CD4-positive, alpha-beta T cell treated with Interleukin-2 at 100 ng/mL for 4 hours (primary cell): ENCODE data around the gene UBR4.
A peak's percentile ranks its signal among the peaks of the same experiment; 100 is the strongest.
"Not testable (repeated sequence)": the region's sequence is repeated elsewhere in the genome, so short reads cannot be mapped to it uniquely, and the experiment has no call there.

ENCODE experiments used
- DNase-seq: peaks from one replicate; pipeline ENCODE4 v3.0.0-alpha.2; 2020; ENCODE audit warnings: low spot score

Gene UBR4

DNA sequence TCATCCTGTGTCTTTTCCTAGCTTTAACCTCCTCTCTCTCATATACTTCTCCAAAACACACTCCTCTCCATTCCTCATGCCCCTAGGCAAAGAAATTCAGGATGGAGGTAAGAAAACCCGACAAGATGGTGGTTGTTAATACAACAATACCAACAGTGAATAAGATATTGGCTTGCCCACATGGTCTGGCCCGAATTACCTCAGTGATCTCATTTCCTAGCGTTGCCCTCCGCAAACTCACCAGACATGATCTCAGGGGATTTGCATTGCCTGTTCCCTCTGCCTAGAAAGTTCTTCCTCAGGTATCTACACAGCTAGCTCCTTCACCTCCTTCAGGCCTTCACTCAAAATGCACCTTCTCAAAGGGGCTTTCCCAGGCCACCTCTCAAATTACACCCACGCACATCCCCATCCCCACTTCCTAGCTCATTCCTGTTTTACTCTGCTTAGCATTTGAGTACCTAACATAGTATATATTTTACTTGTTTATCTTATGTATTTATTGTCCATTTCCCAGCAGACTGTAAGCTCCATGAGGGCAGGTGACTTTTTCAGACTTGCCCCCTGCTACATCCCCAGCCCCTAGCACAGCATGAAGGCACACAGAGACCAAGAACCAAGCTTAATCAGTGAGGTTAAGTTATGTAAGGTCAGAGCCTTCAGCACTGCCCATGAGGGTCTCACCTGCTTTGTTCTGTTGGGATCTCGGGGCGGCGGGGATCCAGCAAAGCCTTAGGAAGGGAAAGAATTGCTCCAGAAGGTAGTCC is 10.2 kb upstream of the UBR4 start:
- DNase-seq, result no peak

DNA sequence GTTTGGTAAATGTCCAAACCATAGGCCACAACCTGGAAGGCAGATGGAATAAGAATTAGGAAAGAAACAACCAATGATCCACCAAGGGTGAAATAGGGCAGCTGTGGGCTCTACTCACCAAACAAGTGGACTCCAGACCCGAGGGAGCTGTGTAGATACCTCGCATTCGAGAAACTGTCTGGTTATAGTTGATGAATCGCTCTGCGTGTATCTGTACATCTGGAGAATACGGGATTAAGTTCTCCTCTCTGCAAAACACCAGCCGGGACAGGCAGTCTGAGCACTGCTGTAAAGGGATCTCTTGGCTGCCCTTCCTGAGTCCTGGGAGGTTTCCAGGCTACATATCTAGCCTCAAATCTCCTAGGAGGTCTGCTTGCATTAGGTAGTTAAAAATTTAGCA is 9.4 kb upstream of the UBR4 start:
- no peak for DNase-seq

DNA sequence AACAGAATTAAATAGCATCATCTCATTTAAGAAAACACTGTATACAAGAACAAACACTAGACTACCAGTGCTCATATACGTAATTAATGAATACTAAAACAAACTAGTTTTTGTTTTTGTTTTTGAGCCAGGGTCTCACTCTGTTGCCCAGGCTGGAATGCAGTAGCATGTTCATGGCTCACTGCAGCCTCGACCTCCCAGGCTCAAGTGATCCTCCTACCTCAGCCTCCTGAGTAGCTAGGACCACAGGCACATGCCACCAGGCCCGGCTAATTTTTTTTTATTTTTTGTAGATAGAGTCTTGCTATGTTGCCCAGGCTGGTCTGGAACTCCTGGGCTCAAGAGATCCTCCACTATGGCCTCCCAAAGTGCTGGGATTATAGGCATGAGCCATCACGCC is 6.5 kb upstream of the UBR4 start:
- DNase-seq, result not testable (repeated sequence)

DNA sequence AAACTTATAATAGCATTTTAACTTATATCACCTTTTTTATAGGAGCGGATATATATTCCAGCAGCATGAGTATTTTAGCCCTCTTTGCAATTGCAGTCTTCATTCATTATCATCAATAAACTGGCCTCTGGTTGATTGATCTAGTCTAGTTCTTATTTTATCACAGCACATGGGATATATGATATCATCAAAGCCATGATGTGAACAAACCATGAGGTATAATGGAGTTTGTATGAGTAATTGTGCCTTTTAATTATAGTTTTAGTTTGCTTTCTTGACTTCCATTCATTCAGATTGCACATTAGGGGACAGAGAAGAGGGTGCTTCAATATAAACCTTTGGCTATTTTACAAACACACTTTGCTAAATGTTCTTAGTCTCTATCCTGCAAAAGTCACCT is 3.5 kb upstream of the UBR4 start:
- no peak for DNase-seq

DNA sequence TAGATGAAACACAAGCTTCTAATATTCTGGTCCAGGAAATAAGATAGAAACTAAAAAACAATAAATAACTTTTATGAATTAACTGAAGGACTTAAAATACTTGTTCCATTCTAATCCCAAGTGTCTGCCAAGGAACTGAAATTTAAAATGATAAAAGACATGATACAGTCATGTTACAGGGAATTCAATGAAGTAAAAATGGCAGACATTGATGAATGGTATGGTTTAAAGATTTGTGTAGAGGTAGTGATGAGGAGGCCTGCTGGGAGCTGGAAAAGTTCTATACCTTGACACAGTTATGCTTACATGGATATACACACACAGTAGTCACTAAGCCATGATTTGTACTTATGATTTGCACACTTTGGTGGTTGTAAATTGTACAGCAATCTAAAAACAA is 2.1 kb upstream of the UBR4 start:
- no peak for DNase-seq

DNA sequence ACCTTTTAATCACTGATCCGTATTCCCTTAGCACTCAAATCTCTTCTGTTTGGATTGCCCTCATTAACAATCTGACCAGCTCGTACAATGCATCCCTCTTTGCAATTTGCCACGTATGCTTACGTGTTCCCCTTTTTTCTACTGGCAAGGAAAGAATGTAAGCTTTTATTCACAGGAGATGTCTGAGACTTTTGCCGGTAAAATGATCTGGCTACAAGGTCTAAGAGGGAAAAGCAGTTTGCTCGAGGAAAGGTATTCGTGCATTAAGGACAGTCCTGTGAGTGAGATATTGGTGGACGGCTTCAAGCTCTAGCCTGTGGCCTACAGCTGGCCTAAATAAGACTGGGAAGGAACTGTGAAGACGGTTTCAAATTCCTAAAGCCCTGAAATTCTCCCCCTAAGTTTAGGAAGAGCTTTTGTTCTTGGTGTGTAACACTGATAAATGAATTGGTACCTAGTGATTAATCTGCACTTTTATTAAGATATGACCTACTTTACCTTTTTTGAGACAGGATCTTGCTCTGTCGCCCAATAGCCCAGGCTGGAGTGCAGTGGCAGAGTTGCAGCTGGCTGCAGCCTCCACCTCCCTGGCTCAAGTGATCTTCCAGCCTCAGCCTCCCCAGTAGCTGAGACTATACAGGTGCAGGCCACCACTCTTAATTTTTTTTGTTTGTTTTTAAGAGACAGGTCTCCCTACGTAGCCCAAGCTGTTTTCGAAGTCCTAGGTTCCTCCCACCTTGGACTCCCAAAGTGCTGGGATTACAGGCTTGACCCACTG is 895 bp upstream of the UBR4 start:
- no peak for DNase-seq

DNA sequence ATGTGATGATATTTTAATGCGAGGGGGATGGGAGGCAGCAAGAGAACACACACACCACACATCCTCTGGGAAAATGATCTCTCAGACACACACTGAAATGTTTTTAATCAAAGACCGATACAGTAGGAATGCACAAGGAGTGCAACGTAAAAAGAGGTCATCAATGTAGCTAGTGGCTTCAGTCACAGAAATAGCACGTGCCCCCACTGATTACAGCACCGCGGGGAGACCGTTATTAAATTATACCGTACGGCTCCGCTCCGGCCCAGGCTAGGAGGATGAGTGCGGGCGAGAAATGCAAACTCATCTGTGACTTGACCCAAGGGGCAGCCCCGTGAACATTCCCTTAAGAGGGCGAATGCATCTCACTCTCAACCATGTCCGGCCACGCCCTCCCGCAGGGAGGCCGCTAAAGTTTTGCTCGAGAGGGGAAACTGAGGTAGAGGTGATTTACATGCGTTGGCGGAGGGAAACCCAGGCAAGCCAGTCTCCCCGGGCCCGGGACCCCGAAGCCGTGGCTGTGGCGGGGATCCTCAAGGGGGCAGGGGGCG is 552 bp downstream of the UBR4 start:
- peak; percentile 23 for DNase-seq

DNA sequence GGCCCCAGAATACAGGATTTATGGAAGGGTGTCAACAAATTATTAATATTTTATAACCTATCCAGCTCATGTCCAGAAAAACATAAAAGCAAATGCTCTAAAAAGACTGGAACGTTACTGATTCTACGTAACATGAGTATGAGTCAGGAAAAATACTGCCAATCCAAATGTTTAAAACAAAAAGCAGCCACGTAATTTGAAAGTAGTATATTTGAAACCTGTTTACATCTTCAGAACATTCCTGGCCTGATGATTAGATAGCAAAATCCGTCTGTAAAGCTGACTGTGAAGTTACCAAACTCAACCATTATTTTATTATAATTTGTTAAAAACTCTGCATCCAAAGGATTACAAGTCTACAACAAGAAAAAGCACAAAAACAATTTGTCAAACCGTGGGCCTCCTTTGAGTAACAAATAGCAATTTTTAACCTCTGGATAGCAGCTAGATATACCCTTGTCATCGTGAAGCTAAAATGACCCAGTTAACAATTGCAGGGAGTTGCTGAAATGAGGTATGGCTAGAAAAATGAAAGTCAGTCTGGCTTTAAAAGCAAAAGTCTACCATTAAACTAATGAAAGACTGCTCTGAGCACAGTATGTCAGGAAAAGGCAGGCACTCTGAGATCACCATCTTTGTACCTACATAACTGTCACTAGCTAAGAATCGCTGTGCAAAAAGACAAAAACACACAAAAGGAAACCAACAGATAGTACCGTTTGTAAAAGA is 1.2 kb downstream of the UBR4 start:
- DNase-seq, result no peak

DNA sequence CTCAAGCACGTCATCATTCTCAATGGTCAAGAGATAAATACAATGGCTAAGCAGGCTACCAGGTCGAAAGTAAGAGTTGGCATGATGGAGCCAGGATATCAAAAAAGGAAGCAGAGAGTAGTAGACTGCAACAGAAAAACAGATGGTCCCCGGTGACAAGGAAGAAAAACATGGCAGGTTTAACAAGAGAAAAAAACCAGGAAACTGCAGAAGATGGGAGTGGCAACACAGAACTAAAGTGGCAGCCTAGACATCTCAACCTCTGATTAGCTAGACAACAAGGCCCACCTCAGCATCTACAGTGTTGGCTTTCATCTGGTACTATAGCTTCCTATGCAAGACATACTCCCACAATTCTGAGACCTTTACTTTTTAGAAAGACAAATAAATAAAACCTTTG is 3.1 kb downstream of the UBR4 start:
- DNase-seq, result no peak

DNA sequence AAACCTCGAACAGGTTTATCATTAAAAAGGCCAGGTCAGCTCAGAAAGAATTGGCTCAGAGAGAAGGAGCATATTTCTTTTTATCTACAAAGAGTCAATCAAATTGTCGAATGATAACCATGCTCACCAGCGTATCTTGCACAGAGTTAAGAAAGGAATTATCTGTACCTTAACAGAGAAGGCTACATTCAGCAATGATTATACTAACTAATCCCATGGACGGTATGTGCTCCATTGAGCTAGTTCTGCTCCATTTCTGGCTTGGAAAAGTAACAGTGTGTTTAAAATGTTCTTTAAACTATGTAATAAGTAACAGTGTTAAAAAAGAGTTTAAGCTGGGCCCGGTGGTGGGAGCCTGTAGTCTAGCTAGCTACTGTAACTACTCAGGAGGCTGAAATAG is 4.2 kb downstream of the UBR4 start:
- no peak for DNase-seq

DNA sequence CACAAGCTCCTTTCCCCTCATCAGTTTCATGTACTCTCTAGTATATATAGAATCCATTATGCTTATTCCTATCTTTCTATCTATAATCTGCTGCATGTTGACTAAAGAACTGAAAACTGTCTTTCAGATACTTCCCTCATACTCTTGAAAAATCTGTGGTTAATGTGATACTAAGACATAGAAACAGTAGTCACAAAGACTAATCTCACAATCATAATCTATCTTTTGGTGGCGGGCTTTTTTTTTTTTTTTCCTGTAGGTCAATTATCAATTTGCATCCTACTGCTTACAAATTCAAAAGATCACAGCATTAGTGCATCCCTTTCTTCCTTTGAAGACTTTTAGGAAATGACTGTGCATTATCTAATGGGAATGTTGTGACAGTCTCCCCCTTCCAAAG is 4.7 kb downstream of the UBR4 start:
- DNase-seq, result no peak

DNA sequence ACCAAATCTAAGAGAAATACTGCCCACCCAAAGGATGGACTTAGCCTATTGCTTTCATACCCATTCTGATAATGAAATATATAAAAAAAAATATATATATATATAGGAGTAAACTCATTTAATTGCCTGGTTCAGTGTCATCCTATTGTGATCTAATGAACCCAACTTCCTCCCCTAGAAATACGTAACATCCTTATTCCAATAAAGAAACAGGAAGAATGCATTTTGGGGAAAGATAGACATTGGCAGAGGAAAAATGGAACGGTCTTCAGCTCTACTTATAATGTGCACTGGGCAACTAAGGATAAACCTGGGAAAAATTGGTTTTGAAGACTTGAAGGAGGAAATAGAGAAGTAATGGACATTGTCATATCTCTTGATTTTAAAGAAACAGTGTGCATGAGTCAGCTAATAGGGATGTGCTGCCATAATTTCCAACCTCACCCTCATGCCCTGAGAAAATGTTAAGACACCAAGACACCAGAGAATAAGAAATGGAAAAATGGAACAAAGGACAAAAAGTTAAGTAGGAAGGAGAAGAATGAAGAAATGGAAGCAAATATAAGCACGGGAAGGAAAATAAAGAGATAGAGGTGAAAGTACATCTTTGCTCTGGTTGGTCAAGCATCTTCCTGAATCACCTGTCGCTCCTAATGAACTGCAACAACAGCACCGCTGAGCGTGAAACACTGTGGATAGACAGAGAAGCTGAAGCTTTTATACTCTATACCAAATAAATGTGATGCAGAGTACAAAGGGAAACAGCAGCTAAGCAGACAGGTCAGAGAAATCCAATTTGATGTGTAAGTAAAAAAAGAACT is 5.4 kb downstream of the UBR4 start:
- DNase-seq, result no peak

DNA sequence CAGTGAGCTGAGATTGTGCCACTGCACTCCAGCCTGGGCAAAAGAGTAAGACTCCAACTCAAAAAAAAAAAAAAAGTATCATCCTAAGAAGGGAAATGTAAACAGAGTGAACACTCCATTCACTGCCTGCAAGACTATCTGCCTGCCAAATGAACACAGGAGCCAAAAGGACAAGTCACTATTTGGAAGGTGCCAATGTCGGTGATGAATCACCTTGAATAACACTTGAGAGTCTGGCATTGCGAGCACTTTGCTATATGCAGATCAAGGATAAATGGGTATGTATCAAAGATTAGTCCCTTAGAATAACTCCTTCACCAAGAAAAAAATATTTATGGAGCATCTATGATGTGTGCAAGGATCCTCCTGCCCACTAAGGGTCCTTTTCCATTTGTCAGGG is 6.6 kb downstream of the UBR4 start:
- DNase-seq, result no peak

DNA sequence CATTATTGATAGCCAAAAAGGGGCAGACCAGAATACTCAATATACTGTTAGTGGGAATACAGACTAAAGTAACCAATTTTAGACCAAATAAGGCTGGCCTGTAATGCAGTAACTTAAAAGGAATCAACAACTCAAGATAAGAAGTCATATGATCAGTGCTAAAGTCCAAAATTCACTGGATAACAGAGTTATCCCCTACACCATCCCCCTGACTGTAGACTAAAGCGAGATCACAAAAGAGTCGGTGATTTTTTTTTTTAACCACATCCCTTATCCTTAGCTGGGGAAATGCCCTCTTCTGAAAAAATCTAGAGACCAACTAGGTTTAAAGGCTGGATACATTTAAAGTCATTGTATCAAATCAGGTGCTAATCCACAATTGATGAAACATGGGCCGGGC is 7.7 kb downstream of the UBR4 start:
- DNase-seq, result no peak

DNA sequence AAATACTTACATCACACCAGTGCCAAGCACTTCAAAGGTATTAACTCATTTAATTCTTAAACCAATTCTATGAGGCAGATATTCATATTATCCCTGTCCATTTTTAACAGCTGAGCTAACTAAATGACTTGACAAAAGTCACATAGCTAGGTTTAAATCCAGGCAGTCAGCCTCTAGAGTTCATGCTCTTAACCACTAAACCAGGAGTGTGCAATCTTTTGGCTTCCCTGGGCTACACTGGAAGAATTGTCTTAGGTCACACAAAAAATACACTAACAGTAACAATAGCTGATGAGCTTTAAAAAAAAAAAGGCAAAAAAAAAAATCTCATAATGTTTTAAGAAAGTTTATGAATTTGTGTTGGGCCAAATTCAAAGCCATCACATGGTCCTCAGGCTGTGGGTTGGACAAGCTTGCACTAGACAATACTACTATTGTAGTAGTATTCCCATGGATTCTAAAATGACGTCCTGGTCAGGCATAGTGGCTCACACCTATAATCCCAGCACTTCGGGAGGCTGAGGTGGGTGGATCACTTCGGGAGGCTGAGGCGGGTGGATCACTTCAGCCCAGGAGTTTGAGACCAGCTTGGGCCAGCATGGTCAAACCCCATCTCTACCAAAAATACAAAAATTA is 10.0 kb downstream of the UBR4 start:
- no peak for DNase-seq

DNA sequence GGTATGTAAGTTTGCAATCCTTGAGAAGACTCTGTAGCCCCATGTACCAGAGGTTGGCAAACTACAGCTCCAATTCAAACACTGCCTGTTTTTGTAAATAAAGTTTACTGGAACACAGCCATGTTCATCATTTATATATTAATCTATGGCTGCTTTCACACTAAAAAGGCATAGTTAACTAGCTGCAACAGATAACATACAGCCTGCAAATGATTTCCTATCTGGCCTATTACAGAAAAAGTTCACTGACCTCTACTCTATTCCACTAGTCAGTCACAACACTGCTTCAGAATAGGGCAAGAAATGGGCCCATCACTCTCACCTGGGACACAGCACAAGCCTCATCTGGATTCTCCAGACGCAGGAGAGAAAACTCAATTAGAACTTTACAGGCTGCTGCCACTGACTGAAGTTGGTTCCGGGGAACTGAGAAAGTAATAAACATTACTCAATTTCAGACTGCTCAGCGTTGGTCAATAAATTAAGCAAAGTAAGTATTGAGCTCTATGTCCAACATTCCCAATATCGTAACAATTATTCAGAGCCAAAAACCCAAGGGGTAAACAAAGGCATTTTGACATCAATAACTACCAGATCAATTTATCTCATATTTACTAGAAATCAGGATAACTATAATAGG is 10.6 kb downstream of the UBR4 start:
- no peak for DNase-seq

DNA sequence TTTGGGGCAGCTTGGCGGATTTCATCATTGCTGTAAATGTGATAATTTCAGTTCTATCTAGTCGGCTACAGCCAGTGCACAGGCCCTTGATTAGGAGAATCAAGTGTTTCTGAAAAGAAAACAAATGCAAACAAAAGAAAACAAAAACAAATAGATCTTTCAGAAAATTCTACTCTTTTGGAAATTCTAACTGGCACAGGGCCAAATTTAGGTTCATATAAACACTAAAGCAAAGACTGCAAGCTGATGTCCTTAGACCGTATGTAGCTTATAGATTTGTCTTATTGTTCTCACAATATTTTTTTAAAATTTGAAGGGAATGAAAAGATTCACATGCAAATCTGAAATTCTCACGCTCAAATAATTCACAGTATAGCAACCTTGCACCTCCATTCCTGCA is 11.2 kb downstream of the UBR4 start:
- no peak for DNase-seq

DNA sequence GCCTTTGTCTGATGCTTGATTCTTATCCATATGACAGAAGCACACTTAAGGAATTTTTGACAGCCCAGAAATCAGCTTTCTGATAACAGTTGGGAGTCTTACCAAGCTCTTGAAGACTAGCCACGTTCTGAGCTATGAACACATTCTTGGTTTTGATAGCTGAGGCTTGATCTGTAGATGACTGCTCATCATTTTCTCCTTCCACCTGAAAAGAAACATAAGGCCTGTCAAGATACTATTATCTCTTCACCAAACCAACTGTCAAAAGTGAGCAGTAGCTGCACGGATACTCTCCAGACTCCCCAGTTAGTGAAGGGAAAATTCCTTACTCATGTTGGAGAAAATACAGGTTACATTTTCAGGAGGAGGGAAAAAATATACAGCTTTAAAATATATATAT is 12.2 kb downstream of the UBR4 start:
- no peak for DNase-seq

DNA sequence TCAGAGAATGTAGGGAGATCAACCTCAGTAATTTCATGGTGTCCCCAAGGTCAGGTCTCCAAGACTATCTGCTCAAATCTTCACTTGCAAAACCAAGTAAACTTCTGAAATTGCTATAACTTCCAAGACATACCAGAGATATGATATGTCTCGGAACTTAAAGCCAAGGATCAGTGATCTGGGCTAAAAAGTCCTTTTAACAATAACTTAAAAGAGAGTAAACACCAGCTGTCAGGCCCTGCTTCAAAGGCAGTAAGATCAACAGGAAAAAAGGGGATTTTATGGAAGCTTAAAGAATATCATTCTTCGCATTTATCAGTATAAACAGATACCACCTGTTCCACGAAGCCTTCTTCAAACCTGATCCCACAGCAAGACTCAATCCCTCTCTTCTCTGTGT is 13.7 kb downstream of the UBR4 start:
- no peak for DNase-seq

DNA sequence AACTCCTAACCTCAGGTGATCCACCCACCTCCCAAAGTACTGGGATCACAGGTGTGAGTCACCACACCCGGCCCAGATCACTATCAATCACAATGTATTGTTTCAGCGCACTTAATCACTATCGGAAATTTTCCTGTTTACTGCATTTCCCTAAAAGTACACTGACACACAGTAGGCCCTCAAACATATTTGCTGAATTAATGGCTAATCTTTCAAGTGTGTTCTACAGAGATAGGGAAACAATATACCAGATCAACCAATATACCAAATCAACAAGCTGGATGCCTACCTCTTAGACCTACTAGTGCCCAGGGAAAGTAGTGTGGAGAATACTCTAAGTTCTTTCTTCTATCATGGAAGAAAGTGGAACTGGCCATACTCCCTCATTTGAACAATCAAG is 17.1 kb downstream of the UBR4 start:
- DNase-seq, result no peak

DNA sequence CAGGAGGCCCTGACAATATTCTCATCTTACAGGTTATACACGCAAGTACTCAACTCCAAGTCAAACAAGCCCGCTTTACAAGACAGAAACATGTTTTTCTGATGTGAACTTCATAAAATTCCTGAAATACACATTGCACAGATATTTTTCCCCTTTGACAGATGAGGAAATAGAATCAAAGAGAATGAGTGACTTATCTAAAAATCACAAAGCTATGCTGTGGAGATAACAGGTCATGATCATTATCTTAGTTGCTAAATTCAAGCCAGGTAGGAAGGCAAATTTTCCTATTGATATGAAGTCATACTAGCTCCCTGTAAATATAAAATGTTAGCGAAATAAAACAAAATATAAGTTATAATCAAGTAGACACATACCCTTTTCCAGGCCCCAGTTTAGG is 18.3 kb downstream of the UBR4 start:
- DNase-seq, result no peak
